ENCODE data around the gene PNISR.
"Not testable (repeated sequence)": the region's sequence is repeated elsewhere in the genome, so short reads cannot be mapped to it uniquely, and the experiment has no call there.

PNISR gene

GRCh38 chr6:99467509-99468106 lies 42.5 kb upstream of the PNISR start:
- Histone ChIP-seq H3K79me2 (ENCODE audit: low read length) (no peaks in the 10 kb centered on the region), H3K9me3 (replicated peaks; ENCODE audit: insufficient read depth, low read length) (no peaks in the 10 kb centered on the region), H3K36me3 (replicated peaks; ENCODE audit: insufficient read depth, low read length) (no peaks in the 10 kb centered on the region), H3K4me1 (ENCODE audit: low read length) (no peaks in the 10 kb centered on the region), H3K27ac (ENCODE audit: low read length) (no peak overlapping the region), H3K4me3 (ENCODE audit: low read length) (no peak overlapping the region), H3K4me2 (ENCODE audit: low read depth, low read length) (no peak overlapping the region), H3K27me3 (replicated peaks; ENCODE audit: insufficient read depth, low read length) (no peaks in the 10 kb centered on the region), H3K9ac (ENCODE audit: low read length) (no peak overlapping the region), H2AFZ (ENCODE audit: low read length) (no peak overlapping the region), H3F3A (ENCODE audit: insufficient read depth, low read length) (no peaks in the 10 kb centered on the region), H4K20me1 (ENCODE audit: insufficient read depth, low read length) (no peaks in the 10 kb centered on the region), H3K9me2 (replicated peaks; ENCODE audit: insufficient read depth, low read length) (no peaks in the 10 kb centered on the region)
- DNase-seq: no peak
- no peak for TF ChIP-seq EZH2 (optimal IDR thresholded peaks at IDR 0.05; ENCODE audit: low read depth, low read length)
- no peak for TF ChIP-seq EZH2phosphoT487 (IDR thresholded peaks at IDR 0.05; ENCODE audit: low read length)
- TF ChIP-seq CTCF (IDR thresholded peaks at IDR 0.05; ENCODE audit: low read length): peak; percentile 52

GRCh38 chr6:99459133-99459532 lies 34.0 kb upstream of the PNISR start:
- DNase-seq; H3K9me2 ChIP-seq (replicated peaks; ENCODE audit: insufficient read depth, low read length); H3K36me3 ChIP-seq (replicated peaks; ENCODE audit: insufficient read depth, low read length); H4K20me1 ChIP-seq (ENCODE audit: insufficient read depth, low read length); H3K9me3 ChIP-seq (replicated peaks; ENCODE audit: insufficient read depth, low read length); H3K4me1 ChIP-seq (ENCODE audit: low read length); H3K79me2 ChIP-seq (ENCODE audit: low read length); H3K4me2 ChIP-seq (ENCODE audit: low read depth, low read length); H2AFZ ChIP-seq (ENCODE audit: low read length); H3K27me3 ChIP-seq (replicated peaks; ENCODE audit: insufficient read depth, low read length); H3F3A ChIP-seq (ENCODE audit: insufficient read depth, low read length); H3K27ac ChIP-seq (ENCODE audit: low read length); H3K4me3 ChIP-seq (ENCODE audit: low read length); H3K9ac ChIP-seq (ENCODE audit: low read length): not testable (repeated sequence)

- Histone ChIP-seq H3K36me3 (replicated peaks; ENCODE audit: insufficient read depth, low read length) (no peaks in the 10 kb centered on the region), H3K9me2 (replicated peaks; ENCODE audit: insufficient read depth, low read length) (no peaks in the 10 kb centered on the region), H3K79me2 (ENCODE audit: low read length) (no peaks in the 10 kb centered on the region), H3K27ac (ENCODE audit: low read length) (no peak overlapping the region), H3K4me2 (ENCODE audit: low read depth, low read length) (no peak overlapping the region), H3K9me3 (replicated peaks; ENCODE audit: insufficient read depth, low read length) (no peaks in the 10 kb centered on the region), H3F3A (ENCODE audit: insufficient read depth, low read length) (no peaks in the 10 kb centered on the region), H3K4me1 (ENCODE audit: low read length) (peaks cover 7% of the 10 kb centered on the region; the same call in 1 of the 2 replicates), H4K20me1 (ENCODE audit: insufficient read depth, low read length) (no peaks in the 10 kb centered on the region), H2AFZ (ENCODE audit: low read length) (no peak overlapping the region), H3K9ac (ENCODE audit: low read length) (no peak overlapping the region), H3K4me3 (ENCODE audit: low read length) (no peak overlapping the region), H3K27me3 (replicated peaks; ENCODE audit: insufficient read depth, low read length) (no peaks in the 10 kb centered on the region)
- TF ChIP-seq EZH2 (optimal IDR thresholded peaks at IDR 0.05; ENCODE audit: low read depth, low read length) (no peak), CTCF (IDR thresholded peaks at IDR 0.05; ENCODE audit: low read length) (peak; percentile 42)
- peak; percentile 13 for DNase-seq
These were observed 33.2 kb upstream of the PNISR start for GRCh38 chr6:99458319-99458718.

- TF ChIP-seq EZH2 (optimal IDR thresholded peaks at IDR 0.05; ENCODE audit: low read depth, low read length): no peak
- TF ChIP-seq EZH2phosphoT487 (IDR thresholded peaks at IDR 0.05; ENCODE audit: low read length): no peak
- no peak for TF ChIP-seq CTCF (IDR thresholded peaks at IDR 0.05; ENCODE audit: low read length)
- no peak overlapping the region for H3K4me2 ChIP-seq (ENCODE audit: low read depth, low read length)
- H3K9ac ChIP-seq (ENCODE audit: low read length): no peak overlapping the region
These were observed 21.0 kb upstream of the PNISR start for GRCh38 chr6:99446076-99446475.

More at GRCh38 chr6:99446076-99446475, 21.0 kb upstream of the PNISR start:
- Histone ChIP-seq H3K9me3 (replicated peaks; ENCODE audit: insufficient read depth, low read length) (no peaks in the 10 kb centered on the region), H3K4me1 (ENCODE audit: low read length) (no peaks in the 10 kb centered on the region), H3K27me3 (replicated peaks; ENCODE audit: insufficient read depth, low read length) (no peaks in the 10 kb centered on the region), H3K9me2 (replicated peaks; ENCODE audit: insufficient read depth, low read length) (no peaks in the 10 kb centered on the region), H3K79me2 (ENCODE audit: low read length) (no peaks in the 10 kb centered on the region), H3K4me3 (ENCODE audit: low read length) (no peak overlapping the region), H3K36me3 (replicated peaks; ENCODE audit: insufficient read depth, low read length) (no peaks in the 10 kb centered on the region), H3K27ac (ENCODE audit: low read length) (no peak overlapping the region), H4K20me1 (ENCODE audit: insufficient read depth, low read length) (no peaks in the 10 kb centered on the region), H2AFZ (ENCODE audit: low read length) (no peak overlapping the region), H3F3A (ENCODE audit: insufficient read depth, low read length) (no peaks in the 10 kb centered on the region)
- DNase-seq: no peak
